GM18520 (cell line): ENCODE data around the gene MRPL20.
A peak's percentile ranks its signal among the peaks of the same experiment; 100 is the strongest.
"Not testable (repeated sequence)": the region's sequence is repeated elsewhere in the genome, so short reads cannot be mapped to it uniquely, and the experiment has no call there.

Experiments
- ATAC-seq: cut with Tn5 transposase; IDR thresholded peaks from one replicate; pipeline ENCODE4 v1.9.1; 2021; ENCODE audit not compliant: unreplicated experiment

The MRPL20 gene

DNA sequence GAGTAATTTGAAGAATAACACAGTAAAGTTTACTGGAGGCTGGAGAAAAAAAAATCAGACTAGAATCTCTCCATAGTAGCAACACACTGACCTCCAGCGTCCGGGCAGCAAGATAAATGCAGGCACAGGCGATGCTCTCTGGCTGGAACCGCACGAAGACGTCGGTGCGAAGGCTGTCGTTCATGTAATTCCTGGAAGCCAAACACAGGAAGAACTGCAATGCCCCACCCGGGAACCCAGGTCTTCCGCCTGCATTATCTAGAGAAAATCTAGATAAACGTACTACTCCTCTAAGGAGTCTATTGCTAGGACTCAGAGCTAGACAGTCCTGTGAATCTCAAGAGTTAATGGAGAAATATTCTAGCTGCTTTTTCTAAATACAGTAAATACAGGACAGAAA, 16.4 kb downstream of the MRPL20 start:
- no peak for ATAC-seq

DNA sequence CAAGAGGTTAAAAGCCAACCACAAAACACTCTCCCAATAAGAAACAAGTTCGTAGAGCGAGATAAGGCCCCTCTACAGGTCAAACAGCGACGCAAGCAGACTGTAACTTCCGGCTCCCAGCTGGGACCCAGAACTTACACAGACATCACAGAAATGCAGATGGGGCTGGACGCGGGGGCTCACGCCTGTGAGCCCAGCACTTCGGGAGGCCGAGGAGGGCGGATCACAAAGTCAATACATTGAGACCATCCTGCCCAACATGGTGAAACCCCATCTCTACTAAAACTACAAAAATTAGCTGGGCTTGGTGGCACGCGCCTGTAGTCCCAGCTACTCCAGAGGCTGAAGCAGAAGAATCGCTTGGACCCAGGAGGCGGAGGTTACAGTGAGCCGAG, 19.0 kb downstream of the MRPL20 start:
- ATAC-seq: no peak

DNA sequence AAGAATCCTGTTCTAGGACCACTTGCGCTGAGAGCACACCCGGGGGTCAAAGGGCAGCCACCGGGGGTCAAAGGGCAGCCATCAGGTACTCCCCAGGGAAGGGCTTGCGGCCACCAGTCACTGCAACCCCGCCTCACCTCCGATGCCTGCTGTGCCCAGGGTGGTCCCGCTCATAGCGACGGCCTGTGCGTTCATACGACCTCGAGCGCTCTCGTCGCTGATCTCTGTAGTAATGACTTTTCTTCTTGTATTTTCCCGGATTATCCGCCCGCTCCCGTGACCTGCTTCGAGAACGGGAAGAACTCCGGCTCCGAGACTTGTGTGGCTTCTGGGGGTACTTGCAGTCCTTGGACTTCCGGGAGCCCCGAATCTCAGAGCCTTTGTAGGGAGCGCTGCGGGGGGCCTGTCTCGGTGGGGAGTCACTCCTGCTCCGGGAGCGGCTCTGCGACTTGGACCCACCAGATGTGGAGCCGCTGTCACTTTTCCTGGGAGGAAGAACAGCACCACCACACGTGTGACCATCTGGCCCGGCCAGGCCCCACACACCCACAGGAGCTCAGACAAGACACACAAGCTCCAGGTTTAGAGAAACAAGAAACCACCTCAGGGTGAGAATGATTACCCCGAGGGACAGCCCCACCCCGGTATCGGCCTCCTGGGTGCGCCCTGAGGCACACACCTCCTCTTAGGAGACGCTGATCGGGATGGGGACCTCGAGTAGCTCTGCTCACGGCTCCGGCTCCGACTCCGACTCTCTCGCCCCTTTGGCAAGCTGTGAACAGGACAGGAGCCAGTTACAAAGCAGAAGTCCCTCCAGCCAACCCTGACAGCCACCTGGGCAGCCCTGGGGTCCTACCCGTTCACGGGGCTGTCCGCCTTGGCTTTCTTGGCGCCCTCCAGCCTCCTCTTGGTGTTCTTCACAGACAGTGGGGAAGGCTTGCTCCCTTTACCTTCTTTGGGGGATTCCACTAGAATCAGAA, 19.7 kb downstream of the MRPL20 start:
- no peak for ATAC-seq

DNA sequence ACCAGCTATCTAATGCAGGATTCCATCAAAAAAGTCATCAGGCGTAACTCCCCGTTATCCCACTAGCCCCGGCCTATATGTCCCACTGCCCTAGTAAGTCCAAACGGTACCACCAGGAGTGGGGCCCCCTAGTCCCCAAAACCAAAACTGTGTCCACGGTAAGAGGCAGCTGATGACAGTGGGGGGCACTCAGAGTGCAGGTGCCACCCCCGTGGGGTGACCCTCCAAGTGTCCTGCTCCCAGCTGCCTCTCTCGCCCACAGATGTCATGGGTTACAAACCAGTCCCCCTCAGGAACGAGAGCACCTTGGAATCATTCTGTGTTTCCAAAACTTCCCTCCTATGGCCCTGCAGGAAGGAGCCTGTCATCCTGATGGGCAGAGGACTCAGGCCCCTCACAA, 21.2 kb downstream of the MRPL20 start:
- ATAC-seq: no peak

DNA sequence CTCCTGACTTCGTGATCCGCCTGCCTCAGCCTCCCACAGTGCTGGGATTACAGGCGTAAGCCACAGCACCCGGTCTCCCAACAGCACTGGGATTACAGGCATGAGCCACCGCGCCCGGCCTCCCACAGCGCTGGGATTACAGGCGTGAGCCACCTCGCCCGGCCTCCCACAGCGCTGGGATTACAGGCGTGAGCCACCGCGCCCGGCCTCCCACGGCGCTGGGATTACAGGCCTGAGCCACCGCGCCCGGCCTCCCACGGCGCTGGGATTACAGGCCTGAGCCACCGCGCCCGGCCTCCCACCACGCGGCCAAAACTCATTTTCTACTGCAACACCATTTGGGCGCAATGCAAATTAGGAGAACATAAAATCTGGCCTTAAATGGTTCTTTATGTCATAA, 21.8 kb downstream of the MRPL20 start:
- not testable (repeated sequence) for ATAC-seq

DNA sequence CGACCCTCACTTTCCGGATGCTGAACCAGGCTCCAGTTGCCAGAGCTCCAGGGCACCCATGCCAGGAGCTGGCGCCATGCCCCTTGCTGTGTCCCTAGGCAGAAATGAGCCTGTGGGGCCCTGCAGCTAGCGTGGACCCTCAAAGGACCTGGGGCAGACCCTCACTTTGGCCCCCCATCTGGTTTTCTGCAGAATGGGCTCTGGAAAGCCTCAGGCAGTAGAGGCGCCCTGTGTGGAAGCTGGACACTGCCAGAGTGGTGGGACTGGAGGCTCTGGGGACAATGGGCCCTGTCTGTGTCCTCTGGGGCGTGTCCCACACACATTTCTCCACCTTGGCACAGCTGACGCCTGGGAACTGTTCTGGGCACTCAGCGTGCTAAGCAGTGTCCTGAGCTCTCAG, 25.8 kb downstream of the MRPL20 start:
- ATAC-seq: no peak

DNA sequence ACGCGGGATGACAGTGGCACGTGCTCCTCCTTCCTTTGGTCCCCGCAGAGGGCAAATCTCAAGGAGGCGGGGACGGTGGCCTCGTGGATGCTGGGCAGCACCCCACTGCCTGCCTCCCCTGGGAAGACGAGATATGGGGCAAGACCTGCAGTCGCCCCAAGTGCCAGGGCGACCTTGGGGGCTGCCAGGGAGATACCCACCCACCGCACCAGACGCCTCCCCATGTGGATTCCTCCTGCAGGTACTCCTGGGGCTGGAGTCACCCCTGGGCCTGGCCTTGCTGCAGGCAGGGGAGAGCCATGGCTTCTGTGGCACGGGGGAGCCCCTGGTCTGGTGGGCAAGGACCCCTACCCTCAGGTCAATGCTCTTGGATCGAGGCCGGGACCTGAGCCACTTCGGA, 26.2 kb downstream of the MRPL20 start:
- no peak for ATAC-seq

DNA sequence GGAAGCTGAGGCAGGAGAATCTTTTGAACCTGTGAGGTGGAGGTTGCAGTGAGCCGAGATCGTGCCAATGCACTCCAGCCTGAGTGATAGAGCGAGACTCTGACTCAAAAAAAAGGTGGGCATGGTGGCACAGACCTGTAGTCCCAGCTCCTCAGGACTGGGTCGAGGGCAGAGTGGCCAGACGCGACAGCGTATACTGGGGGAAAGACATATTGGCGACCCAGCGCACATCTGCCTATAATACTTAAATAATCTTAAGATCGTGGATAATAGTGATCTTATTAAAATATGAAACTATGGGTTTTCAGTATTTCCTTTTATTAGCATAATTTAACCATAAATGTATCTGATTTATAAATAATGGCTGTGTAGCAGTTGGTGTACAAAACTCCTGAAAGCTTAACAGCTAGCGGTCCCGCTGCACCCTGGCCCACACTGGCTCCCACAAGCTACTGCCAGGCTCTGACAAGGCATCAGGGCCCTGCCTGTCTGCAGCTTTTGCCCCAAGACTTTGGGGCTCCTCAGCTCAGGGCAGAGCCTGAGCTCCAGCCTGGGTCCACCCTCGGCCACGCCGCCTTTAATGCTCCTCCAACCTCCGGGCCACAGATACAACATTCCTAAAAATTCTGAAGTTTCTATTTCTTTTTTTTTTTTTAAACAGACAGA, 29.4 kb downstream of the MRPL20 start:
- no peak for ATAC-seq

DNA sequence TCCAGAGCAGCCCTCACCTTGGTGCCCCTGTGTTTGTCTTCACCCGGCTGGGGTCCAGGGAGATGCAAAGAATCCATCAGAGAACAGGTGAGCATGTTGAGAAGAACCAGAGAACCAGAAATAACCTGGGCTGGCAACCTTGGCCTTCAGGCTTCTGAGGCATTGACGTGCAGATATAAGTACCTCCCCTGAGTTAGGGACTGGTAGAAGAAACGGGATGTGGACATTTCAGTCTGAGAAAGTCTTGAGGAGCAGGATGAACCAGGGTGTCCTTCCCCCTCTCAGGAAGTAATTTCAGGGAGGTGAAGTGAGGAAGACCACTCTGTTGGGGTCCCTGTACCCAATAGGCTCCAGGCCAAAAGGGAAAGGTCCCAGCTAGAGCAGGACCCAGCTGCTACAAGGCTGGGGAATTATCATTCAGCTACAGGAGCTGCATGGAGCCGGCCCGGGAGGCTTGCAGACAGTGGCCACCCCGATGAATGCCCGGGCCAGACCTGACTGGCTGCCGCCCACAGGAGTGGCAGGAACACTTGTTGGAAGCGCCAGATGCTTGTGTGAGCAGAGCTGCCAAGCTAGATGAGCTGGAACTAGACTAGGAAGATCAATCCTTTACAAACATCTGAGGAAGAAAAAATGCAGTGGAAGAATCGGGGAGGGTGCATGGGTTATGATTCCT, 30.4 kb downstream of the MRPL20 start:
- ATAC-seq: no peak

DNA sequence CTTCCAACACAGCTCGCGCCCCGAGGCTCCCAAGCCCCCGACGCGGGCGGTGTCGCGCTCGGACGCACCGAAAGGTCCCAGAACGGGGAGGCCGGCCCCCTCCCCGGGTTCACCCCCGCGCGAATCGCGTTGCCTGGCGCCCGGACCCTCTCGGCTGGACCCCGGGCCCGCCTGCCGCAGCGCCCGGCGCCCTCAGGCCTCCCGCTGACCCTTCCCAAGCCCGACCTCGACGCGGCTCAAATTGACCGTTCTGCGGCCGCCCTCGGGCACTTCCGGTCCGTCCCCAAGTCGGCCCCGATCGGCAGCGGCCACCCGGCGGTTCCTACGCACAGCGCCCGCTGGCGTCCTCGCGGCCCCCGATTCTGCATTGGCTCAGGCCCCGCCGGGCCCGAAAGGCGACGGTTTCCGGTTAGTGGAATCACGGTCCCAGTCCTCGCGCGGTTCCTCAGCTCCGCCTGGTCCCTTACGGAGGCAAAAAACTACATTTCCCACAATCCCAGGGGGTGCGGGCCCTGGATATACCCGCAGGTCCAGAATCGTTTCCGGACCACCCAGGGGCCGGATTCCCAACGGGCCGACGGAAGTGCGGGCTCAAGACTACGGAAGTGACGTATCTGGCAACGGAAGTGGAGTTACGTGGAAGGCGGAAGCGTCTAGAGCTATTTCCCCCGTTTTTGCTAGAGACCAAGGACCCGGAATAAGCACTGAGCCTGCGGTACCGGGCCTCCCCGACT, 32.0 kb downstream of the MRPL20 start, which contains the start of gene AURKAIP1:
Gene AURKAIP1, minus strand, starts transcription at position 279 of the 734 bp plus-strand sequence. CDS start 451 bp downstream, outside the sequence.
- ATAC-seq: peak; percentile 96

DNA sequence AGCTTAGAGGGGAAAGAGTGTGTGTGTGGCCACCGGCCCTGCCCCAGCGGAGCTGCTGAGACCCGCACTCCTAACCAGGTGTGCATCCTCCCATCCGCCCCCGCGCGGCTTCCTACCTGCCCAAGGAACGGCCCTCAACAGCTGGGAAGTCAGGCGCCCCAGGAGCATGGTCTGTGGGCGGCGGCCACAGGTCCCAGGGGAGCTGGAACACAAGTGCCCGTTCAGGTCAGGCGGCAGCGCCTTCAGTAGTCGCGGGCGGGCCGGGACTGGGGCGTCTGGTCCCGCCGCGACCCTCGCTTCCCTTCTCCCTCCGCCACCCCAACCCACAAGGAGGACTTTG, 32.5 kb downstream of the MRPL20 start:
- no peak for ATAC-seq

DNA sequence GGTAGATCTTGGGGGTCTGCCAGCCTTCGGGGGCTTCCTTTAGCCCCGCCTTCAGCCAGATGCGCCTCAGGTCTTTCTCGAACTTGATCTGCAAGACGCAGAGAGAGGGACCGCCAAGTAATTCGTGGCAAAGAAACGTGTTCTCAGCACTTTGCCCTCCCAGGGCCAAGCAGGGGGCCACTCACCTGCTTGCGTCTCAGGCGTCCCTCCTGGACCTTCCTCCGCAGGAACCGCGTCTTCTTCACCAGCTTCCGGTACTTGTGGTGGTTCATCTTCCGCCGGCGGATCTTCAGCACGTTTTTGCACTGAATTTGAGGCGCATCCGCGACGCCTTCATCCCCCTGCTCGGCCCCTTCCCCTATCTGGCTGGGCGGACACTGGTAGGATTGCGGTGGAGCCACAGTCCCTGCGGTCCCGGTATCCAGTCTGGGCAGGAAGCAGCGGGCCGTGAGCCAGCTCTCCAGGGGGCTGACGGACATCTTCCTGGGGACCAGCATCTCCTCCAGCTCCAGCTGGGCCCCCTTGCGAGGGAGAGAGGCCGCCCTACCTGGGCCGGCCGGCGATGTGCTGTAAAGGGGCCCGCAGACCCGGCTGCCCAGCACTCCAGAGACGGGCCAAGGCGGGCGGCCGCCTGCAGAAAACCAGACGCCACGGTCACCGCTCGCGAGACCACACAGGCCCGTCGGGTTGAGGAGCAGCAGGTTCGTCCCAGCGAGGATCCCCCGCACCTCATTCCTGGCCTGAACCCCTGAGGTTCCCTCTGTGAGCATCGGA, 33.1 kb downstream of the MRPL20 start:
- ATAC-seq: no peak

DNA sequence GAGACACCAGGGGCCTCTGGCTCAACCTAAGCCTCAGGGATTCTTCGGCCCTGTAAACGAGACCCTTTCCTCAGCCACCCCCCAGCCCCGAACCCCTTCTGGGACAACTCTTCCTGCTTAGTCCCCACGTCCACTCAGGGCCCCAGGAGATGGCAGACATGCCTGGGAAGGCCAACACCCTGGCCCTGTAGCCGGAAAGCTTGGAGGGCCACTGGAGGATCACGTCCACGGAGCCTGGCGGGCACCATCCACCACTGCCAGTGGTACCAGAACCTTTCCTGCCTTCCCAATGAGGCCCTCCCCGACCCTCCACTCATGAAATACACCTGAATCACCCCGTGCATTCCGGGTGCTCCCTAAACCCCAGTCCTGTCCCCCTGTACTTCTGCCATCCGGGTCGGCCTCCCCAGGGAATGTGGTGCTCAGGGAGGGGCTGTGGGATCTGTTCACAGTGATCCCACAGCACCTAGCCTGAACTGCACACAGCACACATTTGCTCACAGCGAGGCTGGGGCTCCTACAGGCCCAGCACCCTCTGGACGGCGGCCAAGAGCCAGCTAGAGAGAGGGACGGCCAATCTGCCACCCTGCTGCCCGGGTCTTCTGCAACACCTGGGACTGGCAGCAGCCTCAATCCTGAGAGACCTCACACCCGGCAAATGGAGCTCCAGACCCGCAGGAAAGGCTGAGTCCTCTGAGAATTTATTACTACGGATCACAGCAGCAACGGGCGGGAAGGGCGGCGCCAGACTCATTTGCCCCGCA, 33.9 kb downstream of the MRPL20 start:
- no peak for ATAC-seq

DNA sequence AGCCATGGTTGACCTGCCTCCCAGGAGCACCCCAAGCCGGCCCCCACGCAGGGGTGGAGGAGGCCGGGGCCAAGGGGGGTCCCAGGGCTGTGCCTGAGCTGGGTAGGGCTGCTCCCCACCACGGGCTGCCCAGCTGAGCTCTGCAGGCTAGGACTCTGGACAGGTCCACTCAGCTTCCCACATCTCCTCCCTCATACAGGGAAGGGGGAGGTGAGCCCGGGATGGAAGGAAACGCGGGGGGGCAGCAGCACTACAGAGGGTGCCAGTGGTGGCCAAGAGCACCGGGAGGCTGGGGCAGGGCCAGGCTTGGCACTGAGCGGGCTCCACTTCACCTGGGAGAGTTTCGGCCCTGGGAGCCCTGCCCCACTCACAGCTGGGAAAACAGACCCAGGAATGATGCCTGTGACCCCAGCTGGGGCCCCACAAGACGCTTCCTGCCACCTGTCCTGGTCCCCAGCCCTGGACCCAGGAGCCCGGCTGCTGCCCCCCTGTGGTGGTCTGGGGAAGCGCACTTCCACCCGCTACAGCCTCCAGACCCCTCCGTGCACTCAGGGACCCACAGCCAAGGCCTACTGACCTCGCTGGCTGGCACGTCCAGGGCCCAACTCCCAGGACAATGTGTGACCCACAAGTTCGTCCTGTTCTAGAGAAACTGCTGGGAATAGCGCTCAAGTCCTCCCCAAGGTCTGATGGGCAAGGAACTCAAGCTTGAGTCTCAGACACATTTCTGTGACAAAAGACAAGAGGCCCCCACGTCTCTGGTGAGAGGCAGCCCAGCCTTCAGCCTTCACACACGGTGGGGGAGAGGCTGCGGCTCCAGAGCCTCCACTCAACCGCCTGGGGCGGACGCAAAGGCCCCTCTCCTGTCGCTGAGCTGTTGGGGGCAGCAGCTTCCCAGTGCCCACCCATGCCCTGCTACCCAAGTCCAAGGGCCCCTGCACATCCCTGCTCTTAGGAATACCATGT, 35.1 kb downstream of the MRPL20 start:
- no peak for ATAC-seq

DNA sequence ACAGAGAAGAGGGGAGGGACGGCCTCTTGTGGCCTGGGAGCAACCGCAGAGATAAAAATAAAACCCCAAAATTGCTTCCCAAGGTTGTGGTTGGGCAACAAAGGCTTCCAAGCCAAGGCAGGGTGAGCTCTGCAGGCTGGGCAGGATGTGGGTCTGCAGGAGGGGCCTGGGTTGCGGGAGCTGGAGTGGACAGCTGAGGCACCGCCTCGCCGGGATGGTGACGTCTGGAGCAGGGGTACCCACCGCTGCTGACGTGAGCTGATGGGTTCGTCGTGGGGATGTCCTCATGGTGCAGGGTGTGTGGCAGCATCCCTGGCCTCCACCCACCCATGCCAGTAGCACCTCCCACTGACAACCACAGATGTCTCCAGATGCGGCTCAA, 35.7 kb downstream of the MRPL20 start:
- no peak for ATAC-seq

DNA sequence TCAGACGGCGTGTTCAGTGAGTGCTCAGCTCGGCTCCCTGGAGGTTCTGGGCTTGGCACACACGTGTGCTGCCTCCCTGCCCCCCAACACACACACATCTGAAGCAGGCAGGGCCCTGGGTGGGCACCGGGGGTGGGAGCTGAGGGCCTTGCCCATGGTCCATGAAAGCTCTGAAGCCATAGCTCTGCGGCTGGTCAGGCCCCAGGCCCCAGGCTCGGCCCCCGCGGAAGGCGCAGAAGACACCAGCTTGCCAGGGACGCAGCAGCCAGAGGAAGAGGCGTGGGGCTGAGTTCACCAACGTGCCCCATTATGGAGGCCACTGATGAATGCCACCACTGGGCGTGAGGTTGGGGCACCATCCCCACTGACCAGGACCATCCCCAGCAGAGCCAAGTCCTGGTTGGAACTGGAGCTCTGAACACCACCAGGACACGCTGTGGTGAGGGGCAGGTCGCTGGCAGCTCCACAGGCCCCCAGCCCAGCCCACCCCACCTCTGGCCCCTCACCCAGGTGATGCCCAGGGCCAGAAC, 36.3 kb downstream of the MRPL20 start:
- ATAC-seq: no peak

DNA sequence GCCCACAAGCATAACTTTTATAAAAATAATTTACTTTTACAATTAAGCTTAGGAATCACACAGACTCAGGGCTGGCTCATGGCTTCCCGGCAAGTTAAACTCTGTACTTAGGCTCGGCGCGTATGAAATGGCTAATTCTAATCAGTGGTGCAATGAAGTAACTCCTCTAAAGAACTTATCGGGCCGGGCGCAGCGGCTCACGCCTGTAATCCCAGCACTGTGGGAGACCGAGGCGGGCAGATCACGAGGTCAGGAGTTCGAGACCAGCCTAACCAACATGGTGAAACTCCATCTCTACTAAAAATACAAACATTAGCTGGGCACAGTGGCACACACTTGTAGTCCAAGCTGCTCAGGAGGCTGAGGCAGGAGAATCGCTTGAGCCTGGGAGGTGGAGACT, 37.0 kb downstream of the MRPL20 start:
- not testable (repeated sequence) for ATAC-seq

DNA sequence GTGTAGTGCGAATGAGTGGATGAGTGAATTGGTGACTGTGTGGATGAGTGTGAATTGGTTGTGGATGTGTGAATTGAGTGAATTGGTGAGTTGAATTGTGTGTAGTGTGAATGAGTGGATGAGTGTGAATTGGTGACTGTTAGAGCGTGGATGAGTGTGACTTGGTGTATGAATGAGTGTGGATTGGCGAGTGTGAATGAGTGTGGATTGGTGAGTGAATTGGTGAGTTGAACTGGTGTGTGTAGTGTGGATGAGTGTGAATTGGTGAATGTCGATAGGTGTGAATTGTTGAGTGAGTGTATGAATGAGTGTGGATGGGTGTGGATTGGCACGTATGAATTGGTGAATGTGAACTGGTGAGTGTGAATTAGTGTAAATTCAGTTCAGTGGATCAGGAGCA, 39.8 kb downstream of the MRPL20 start:
- no peak for ATAC-seq
